Placental epithelial cell (primary cell): ENCODE results near the gene COX7A2. TPM values are rescaled to one million over a fixed set of nuclear protein-coding genes. Genes with fewer than 3 reads are reported as not detected.

Experiments used
- total RNA-seq: library from RNA; depleted of rRNA; stranded (reverse); fragments of >200 nt; gene quantifications from 2 replicates; pipeline ENCODE4 v1.2.3, GENCODE V29; 2012

Gene COX7A2, protein sequence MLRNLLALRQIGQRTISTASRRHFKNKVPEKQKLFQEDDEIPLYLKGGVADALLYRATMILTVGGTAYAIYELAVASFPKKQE
- 75.0 and 228 TPM in 2 replicates for total RNA-seq

DNA sequence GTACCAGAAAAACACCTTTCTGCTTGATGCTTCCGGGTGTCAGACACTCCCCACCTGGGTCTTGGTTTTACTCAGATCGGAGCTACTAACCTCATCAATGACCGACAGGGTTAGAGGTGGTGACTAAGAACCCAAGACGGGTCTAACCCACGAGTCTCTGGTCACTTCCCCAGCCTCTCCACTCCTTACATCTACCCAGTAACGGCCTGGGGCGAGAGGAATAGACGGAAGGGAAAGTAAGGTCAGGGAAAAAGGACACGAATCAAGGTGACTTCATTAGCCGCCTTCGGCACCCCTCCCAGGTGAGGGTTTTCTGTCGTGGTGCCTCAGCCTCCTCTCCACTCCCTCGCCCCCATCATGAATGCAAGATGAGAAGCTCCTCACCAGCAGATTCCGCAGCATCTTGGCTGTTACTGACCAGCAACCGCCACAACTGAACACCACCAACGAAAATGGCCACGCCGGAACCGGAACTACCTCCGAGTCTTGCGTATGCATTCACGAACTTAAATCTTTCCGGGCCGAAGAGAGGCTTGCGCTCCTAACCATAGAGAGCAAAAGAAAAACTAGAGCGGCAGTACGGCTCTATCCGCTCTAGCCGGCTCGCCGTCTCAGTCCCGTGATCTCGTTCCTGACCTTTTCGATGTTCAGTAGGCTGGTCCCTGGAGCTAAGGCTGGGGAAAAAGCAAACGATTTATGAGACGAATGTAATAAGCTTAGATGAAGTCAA is at the start of gene COX7A2:
COX7A2 (minus strand) TSS at position 469 of the 730 bp plus-strand sequence; CDS start at position 402, 67 bp downstream.

DNA sequence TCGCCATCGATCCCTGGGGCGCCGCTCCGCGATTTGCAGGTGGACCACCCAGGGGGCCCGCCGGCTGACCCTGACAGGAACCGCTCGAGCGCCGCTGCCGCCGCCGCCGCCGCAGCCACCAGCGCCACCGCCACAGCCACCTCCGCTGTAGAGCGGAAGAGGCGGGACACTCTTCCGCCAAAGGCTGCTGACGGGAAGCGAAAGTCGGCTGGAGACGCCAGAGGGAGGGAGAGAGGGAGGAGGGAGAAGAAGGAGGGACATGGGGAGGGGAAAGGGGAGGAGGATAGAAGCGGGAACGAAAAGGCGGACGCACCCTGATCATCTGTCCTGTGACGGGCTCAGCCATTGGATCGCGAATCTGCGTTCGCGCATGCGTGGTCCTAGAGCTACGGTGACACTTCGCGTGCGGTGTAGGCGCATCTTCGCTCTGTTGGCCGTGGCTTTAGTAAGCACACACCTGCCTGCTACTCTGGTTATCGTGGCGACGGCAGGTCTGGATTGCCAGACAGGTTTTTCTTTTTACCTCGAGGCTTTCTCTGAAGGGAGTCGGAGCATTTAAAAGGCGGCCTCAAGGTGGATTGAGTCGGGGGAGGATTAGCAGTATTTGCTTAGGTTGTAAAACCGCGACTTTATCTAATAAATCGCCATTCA is 41.2 kb upstream of the COX7A2 start, which contains the start of gene TMEM30A:
TMEM30A (minus strand) TSS at position 161 of the 651 bp plus-strand sequence; CDS start at position 7, 154 bp downstream.

DNA sequence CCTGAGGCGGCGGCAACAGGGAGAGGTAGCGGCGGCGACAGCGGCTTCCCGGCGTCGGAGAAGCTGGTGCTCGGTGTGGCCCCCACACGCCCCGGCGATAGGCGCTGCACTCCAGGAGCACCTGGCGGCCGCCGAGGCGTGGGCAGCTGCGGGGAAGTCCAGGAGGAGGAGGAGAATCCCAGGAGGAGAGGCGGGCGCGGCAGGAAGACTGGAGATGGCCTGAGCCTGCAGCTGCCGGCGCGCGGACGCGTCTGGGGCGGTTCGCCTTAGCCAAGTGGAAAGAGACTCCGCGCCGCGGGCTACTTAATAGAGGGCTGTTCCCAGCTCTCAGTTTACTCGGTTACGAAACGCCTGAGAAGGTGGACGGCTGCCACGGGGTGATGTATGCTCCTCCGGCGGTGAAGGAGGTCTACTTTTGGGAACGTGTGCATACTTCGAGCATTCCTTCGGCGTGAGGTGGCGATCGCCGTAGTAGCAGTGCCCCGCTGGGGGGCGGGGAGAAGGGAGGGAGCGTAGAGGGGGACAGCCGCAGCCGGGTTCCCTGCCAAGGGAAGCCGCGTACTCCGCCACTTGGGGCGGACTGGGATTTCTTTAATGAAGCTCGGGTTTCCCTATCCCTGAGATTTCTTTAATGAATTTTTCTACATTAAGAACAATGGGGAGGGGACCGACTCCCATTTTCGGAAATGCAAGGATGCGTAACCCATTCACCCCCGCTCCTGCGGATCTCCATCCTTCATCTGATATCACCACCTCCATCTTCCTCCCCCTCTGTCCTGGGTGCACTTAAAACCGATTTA is 37.6 kb downstream of the COX7A2 start, which contains the start of gene COL12A1:
COL12A1 (minus strand) TSS at position 278 of the 800 bp plus-strand sequence. CDS start 3,261 bp downstream, outside the sequence.

Other genes starting within 250 kb of the COX7A2 start
- 301 and 1,002 TPM in 2 replicates for gene COL12A1, start 37.7 kb downstream of the COX7A2 start, total RNA-seq
- gene TMEM30A, start 41.0 kb upstream of the COX7A2 start, total RNA-seq: 75.0 and 123 TPM in 2 replicates
- under 0.01 TPM in 2 replicates for gene FILIP1, start 250.0 kb upstream of the COX7A2 start, total RNA-seq